Stimulated activated CD8-positive, alpha-beta memory T cell treated with anti-CD3 and anti-CD28 coated beads, Interleukin-4, amount 100 ng/mL, for 24 hours (primary cell): ENCODE data around the gene MUCL3.
"Not testable (repeated sequence)": the region's sequence is repeated elsewhere in the genome, so short reads cannot be mapped to it uniquely, and the experiment has no call there.

Experiments used
- DNase-seq: peaks from one replicate; pipeline ENCODE4 v3.0.0-alpha.2; 2020; ENCODE audit warnings: low read depth

MUCL3 gene

DNA sequence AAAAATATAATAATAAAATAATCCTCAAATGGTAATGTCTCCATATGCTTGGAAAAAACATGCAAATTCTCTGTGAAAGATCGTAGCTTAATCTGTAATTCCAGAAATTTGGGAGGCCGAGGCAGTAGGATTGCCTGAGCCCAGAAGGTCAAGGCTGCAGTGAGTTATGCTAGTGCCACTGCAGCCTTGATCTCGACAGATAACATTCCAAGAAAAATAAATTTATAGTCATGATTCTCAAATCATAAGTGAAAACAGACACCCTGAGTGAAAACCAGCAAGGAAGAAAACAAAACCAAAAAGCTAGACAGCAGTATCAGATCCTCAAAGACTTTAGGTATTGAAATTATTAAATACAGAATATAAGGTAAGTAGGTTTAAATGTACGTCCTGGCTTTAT, 38.9 kb downstream of the MUCL3 start:
- DNase-seq: no peak

DNA sequence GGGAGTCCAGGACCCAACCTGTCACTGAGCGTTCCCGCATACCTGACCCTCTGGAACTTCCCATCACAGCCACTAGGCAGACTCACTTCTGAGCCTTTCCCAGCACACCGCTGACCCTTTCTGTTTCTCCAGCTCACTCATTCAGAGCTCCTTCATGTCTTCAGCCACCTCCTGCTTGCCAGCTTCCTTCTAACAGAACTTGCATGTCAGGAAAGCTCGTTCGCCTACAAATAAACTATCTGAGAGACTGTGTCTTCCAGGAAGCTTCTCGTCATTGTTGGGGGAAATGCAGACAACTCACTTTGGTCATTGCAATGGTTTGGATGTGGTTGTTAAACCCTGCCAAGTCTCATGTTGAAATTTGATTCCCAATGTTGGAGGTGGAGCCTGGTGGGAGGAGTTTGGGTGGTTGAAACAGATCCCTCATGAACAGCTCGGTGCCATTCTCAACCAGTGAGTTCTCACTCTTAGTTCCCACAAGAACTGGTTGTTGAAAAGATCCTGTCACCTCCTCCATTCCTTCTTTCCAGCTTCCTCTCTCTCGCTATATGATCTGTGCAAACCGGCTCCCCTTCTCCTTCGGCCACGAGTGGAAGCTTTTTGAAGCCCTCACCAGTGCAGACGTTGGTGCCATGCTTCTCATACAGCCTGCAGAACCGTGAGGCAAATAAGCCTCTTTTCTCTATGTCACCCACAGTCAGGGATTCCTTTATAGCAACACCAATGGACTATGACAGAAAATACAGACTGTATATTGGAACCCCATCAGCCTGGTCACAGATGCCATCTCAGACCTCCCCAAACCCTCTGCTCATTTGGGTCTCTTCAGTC, 41.4 kb downstream of the MUCL3 start:
- DNase-seq: no peak

DNA sequence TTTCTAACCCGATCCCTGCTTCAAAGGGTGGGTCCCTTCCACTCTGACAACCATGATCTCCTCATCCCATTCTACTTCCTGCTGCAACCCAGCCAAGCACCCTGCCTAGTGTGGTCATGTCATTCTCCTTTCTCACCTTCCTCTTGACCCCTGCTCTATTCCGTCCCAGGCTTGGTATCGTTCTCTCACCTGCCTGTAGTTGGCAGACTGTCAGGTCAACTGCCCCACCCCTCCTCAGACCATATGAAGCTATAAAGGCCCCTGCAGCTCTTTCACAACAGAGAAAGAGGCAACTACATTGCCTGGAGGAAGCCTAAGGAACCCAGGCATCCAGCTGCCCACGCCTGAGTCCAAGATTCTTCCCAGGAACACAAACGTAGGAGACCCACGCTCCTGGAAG, 42.7 kb downstream of the MUCL3 start, which contains the start of gene MUC21:
MUC21 (plus strand) TSS at position 280 of the 400 bp plus-strand sequence. CDS start 241 bp downstream, outside the sequence.
- DNase-seq: no peak

DNA sequence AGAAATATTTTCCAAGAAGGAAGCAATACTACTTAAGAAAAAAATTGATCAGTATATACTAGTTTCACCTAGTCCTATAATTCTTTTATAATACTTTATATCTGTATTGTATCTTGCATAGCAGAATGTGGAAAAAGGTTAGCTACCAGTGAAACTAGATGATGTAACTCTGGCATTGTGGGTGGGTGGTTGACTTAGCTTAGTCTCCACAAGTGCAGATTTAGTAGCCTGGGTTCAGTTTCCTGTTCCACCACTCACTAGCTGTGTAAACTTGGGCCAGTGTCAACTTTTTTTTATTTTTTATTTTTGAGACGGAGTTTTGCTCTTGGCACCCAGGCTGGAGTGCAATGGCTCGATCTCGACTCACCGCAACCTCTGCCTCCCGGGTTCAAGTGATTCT, 44.7 kb downstream of the MUCL3 start:
- DNase-seq: no peak

DNA sequence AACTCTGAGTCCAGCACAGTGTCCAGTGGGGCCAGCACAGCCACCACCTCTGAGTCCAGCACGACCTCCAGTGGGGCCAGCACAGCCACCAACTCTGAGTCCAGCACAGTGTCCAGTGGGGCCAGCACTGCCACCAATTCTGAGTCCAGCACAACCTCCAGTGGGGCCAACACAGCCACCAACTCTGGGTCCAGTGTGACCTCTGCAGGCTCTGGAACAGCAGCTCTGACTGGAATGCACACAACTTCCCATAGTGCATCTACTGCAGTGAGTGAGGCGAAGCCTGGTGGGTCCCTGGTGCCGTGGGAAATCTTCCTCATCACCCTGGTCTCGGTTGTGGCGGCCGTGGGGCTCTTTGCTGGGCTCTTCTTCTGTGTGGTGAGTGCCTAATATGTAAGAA, 46.5 kb downstream of the MUCL3 start:
- no peak for DNase-seq

DNA sequence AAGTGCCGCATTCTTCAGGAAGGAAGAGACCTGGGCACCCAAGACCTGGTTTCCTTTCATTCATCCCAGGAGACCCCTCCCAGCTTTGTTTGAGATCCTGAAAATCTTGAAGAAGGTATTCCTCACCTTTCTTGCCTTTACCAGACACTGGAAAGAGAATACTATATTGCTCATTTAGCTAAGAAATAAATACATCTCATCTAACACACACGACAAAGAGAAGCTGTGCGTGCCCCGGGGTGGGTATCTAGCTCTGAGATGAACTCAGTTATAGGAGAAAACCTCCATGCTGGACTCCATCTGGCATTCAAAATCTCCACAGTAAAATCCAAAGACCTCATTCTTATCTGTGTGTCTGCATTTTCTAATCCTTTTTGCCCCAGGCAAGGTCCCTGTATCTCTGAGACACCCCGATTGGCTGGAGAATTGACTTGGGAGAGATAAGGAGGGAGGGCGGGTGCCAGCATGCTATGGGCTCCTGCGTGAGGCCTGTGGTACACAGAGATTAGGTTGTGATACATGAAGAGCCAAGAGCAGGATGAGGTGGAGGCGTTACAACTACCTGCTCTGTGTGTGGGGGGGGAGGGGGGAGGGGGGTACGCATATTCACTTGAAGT, 47.5 kb downstream of the MUCL3 start:
- no peak for DNase-seq

DNA sequence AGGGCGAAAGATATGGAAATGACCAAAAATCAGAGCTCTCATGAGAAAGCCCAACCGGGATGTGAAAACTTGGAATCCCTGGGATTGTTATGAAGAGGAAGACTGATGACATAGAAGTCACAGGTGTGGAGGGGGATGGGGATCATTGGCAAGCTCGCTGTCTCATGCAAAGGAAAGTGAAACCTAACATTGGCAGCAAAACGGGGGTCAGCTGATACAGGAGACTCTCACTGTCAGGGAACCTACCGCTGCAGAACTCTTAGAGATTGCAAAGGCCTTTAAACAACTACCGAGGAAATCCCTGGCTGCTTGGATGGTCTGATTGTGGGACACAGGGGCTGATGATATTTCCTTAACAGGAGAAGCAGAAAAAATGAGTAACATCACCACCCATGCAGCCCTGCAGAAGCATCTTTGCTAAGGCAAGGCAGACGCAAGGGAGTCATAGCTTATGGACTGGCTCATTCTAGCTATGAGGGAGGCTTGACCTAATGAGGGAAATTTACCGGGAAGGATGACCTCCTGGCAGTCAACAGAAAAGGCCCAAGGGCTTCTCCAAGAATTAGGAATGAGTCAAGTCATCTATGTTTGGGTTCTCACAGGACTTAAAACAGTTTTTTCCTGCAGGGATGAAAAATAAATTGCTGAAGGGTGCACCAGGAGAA, 49.8 kb downstream of the MUCL3 start:
- no peak for DNase-seq

DNA sequence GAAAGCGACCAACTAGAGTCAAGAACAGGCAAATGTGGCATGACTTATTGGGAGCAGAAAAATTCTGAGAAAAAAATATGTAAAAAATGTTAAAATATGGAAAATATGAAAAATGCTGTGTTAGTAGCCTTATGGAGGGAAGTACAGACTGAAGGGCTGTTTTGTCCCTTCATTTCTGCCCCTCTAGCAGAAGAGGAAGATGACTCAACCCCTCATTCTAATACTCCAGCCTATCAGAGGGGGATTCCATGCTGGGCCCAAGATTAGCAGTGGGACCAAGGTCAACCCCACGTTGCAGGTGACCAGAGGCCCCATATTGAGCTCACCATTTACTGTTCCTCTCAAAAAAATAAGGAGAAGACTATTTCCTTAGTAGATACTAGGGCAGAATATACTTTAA, 51.1 kb downstream of the MUCL3 start:
- no peak for DNase-seq

DNA sequence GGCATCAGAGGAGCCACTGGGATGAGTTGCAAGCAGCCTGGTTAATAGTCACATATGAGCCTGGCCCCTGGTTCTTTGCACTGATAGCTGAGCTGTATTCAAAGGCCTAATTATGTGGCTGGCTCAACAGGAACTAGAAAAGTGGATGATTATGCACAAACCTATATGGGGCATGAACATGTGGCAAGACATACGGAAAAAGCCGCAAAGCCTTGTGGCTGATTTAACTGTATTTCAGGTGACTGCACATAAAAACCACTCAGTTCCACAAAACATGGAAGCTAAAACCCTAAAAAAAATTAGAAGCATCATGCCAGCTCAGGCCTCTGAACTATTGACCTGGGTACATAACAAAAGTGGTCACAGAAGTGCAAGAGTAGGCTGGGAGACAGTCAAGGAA, 56.5 kb downstream of the MUCL3 start:
- DNase-seq: no peak

DNA sequence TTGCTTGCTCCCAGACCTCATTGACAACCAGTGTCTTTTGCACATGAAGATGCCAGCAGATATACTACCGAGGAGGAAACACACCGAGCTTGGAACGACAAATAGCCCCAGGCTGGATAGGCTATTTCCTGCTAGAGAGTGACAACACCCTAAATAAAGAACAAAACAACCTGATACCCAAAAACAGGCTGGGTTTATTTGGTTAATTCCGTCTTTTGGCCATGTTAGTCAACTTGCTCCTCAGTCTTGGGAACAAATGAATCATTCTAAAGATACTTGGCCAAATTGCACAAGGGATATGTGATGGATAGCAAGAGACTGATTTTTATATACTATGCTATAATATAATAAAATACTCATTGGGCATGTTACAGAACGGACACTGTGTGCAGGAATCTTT, 58.0 kb downstream of the MUCL3 start:
- DNase-seq: no peak

DNA sequence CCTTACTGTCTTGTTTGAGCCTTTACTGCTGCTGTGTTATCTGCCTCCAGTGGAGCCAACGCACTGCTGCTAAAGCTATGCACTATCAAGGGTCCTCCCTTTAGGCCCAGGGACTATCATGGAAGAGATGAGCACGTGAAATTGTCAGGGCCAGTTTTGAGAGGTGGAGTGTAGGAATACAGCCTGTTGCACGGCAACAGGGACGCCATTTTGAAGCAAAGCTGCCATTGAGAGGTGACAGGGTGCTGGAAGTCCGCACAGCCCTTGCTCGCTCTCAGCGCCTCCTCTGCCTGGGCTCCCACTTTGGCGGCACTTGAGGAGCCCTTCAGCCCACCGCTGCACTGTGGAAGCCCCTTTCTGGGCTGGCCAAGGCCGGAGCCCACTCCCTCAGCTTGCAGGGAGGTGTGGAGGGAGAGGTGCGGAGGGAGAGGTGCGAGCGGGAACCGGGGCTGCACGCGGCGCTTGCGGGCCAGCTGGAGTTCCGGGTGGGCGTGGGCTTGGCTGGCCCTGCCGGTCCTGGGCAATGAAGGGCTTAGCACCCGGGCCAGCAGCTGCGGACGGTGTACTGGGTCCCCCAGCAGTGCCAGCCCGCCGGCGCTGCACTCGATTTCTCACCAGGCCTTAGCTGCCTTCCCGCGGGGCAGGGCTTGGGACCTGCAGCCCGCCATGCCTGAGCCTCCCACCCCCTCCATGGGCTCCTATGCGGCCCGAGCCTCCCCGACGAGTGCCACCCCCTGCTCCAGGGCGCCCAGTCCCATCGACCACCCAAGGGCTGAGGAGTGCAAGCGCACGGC, 59.5 kb downstream of the MUCL3 start:
- DNase-seq: not testable (repeated sequence)

DNA sequence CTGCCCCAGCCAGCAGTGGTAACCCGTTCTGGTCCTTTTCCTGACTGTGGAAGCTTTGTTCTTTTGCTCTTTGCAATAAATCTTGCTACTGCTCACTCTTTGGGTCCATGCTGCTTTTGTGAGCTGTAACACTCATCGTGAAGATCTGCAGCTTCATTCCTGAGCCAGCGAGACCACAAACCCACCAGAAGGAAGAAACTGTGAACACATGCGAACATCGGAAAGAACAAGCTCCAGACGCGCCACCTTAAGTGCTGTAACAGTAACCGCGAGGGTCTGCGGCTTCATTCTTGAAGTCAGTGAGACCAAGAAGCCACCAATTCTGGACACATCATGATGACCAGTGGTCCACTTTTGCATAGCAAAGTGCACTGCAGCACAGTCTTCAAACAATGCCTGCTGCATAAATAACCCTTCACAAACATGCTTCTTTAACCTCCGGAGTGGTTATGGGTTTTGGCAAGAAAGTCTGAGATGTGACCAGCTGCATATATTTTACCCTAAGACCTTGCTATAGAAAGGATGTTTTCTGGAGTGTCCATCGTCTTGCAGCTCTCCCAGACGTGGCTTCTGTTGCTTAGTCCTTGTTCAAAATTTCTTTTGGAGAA, 60.6 kb downstream of the MUCL3 start:
- DNase-seq: no peak

DNA sequence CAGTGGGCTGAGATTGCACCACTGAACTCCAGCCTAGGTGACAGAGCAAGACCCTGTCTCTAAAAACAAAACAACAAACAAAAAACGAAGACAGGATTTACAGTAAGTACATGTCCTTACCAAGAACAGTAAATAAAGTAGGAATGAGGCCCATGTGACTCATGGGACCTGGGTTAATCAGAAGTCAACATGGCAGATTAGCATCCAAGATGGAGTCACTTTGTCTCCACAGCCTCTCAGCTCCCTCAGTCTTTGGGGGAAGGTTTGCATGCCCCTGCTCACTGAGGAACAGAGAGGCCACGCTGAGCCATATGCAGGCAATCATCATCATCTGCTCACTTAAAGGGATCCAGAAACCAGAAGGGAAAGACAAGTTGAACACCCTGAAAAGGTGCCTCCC, 61.7 kb downstream of the MUCL3 start:
- DNase-seq: no peak
